Spleen (tissue), 7 donors: Measurements from ENCODE around the gene CCDC181.

Experiments
- POLR2A ChIP-seq, 3 donors: fragments of 450-650 bp; IDR thresholded peaks; one replicate each; pipeline ENCODE4 v1.5.1; 2017; ENCODE audit warnings: antibody characterized with exemption in 3 of 3, mild to moderate bottlenecking in 1 of 3
- POLR2AphosphoS5 ChIP-seq, 3 donors: sonication (generic); formaldehyde crosslinking; IDR thresholded peaks; one replicate each; pipeline ENCODE4 v1.5.1; 2017; ENCODE audit warnings: antibody characterized with exemption in 3 of 3
- TF ChIP-seq, protein P1 (sequence below), 11 experiments: fragments of 200-600 bp in 7 of 11; fragments of 450-650 bp in 4 of 11; sonication (generic) in 4 of 11; IDR thresholded peaks in 8 of 11; conservative IDR thresholded peaks in 3 of 11; 1 replicate in 7 of 11; 2 replicates in 4 of 11; pipeline versions ENCODE4 v1.4.0 to v1.8.0; 2016 to 2021; ENCODE audit warnings: antibody characterized with exemption in 11 of 11, inconsistent platforms in 4 of 11, mild to moderate bottlenecking in 1 of 11
- donor health status: DM: no; HTN: no; CAD: no; lungs with moderate emphysema.
- donor health status: DM: no; HTN: no; CAD: no.
- donor health status: DM: no; HTN: no; CAD: no.

DNA sequence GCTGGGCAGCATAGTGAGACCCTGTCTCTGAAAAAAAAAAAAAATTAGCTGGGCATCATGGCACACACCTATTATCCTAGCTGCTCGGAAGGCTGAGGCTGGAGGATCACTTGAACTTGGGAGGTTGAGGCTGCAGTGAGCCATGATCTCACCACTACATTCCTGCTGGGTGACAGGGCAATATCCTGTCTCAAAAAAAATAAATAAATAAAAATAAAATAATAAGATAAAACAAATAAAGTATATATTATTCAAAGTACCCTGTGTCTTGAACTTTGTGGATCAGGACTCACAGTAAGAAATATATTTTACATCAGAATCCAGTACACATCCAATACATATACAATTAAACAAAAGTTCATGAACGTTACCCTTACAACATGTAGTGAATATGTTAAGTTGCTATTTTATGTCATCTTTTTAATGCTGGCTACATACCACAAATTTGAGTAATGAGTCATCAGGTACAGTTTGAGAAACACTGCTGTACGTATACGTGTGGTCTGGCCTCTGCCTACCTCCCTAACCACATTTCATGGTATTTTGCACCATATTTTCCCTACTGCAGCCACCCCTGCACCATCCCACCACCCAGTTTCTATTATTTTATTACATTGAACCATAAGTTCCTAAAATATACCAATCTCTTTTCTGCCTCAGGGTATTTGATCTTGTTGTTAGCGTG lies 64.1 kb downstream of the CCDC181 start:
- TF ChIP-seq, protein P1, sequence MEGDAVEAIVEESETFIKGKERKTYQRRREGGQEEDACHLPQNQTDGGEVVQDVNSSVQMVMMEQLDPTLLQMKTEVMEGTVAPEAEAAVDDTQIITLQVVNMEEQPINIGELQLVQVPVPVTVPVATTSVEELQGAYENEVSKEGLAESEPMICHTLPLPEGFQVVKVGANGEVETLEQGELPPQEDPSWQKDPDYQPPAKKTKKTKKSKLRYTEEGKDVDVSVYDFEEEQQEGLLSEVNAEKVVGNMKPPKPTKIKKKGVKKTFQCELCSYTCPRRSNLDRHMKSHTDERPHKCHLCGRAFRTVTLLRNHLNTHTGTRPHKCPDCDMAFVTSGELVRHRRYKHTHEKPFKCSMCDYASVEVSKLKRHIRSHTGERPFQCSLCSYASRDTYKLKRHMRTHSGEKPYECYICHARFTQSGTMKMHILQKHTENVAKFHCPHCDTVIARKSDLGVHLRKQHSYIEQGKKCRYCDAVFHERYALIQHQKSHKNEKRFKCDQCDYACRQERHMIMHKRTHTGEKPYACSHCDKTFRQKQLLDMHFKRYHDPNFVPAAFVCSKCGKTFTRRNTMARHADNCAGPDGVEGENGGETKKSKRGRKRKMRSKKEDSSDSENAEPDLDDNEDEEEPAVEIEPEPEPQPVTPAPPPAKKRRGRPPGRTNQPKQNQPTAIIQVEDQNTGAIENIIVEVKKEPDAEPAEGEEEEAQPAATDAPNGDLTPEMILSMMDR (IDR thresholded peaks at IDR 0.05 in 8 of 11, conservative IDR thresholded peaks at IDR 0.05 in 3 of 11) = no peak
- TF ChIP-seq POLR2AphosphoS5 (IDR thresholded peaks at IDR 0.05) = no peak
- no peak for TF ChIP-seq POLR2A (IDR thresholded peaks at IDR 0.05)
